OCI-LY3 (cell line): ENCODE measurements around the gene NAPB.
A peak's percentile ranks its signal among the peaks of the same experiment; 100 is the strongest.

Experiments used
- H2AFZ ChIP-seq: fragments of 200-600, 300-600 bp; shearing (Covaris generic); 2 replicates; pipeline ENCODE4 v1.6.0; 2014; ENCODE audit warnings: antibody characterized with exemption, low read depth, low read length
- H3K27ac ChIP-seq: fragments of 200-600, 300-600 bp; sonication (generic); 2 replicates; pipeline ENCODE4 v1.5.1; 2014; ENCODE audit warnings: mild to moderate bottlenecking, low read length, moderate library complexity, mixed read lengths
- H3K27me3 ChIP-seq: fragments of 200-600, 300-600 bp; sonication (generic); 2 replicates; pipeline ENCODE4 v1.6.1; 2014; ENCODE audit warnings: low read depth, low read length, mixed read lengths
- H3K36me3 ChIP-seq: fragments of 200-600, 300-600 bp; sonication (generic); replicated peaks from 2 replicates; pipeline ENCODE3; 2014; ENCODE audit warnings: low read depth, low read length, mixed read lengths
- H3K4me1 ChIP-seq: fragments of 300-600, 200-600 bp; sonication (generic); 2 replicates; pipeline ENCODE4 v1.6.1; 2014; ENCODE audit warnings: low read length, mixed read lengths
- H3K4me2 ChIP-seq: fragments of 200-600, 300-600 bp; sonication (generic); 2 replicates; pipeline ENCODE4 v1.6.1; 2014; ENCODE audit warnings: low read length, mixed read lengths
- H3K4me3 ChIP-seq: fragments of 300-600, 200-600 bp; sonication (generic); 2 replicates; pipeline ENCODE4 v1.5.1; 2014; ENCODE audit warnings: antibody characterized with exemption, mild to moderate bottlenecking, low read length, moderate library complexity
- H3K79me2 ChIP-seq: fragments of 300-600, 200-600 bp; shearing (Covaris generic); 2 replicates; pipeline ENCODE4 v1.6.1; 2014; ENCODE audit warnings: mild to moderate bottlenecking, low read length, mixed read lengths
- H3K9ac ChIP-seq: fragments of 300-600, 200-600 bp; shearing (Covaris generic); 2 replicates; pipeline ENCODE4 v1.6.0; 2014; ENCODE audit warnings: mild to moderate bottlenecking, low read length, moderate library complexity
- H3K9me3 ChIP-seq: fragments of 200-600, 300-600 bp; shearing (Covaris generic); 2 replicates; pipeline ENCODE4 v1.6.1; 2014; ENCODE audit warnings: low read length, mixed read lengths; ENCODE audit not compliant: insufficient read depth
- H4K20me1 ChIP-seq: fragments of 200-600, 300-600 bp; sonication (generic); 2 replicates; pipeline ENCODE4 v1.6.1; 2016; ENCODE audit warnings: low read length, mixed read lengths; ENCODE audit not compliant: insufficient read depth
- EZH2phosphoT487 ChIP-seq: fragments of 200-600 bp; shearing (Covaris generic); IDR thresholded peaks from 2 replicates; pipeline ENCODE4 v1.6.1; 2018; ENCODE audit warnings: antibody characterized with exemption, mixed run types, low read depth
- TF ChIP-seq, protein P1 (sequence below): fragments of 200-600, 300-600 bp; sonication (generic); IDR thresholded peaks from 2 replicates; pipeline ENCODE4 v1.5.1; 2014; ENCODE audit warnings: antibody characterized with exemption, low read length, low read depth

The NAPB gene

DNA sequence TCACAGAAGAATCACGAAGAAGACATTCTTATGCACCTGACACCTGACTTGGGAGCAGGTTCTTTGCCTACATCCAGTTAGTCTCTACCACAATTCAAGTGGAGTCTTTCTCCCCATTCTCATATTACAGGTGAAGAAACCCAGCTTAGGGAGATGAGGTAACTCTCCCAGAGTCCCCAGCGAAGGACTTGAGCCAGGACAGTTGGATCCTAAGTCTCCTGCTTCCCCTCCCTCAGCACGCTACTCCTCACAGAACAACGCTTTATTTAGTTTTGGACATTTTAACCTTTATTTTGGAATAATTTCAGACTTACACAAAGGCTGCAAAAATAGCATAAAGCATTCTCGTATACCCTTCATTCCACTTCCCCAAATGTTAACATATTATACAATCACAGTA lies 17.4 kb upstream of the NAPB start:
- no peaks in the 10 kb centered on the region for H3K9me3 ChIP-seq
- no peak overlapping the region for H3K27ac ChIP-seq
- no peak overlapping the region for H3K9ac ChIP-seq
- H2AFZ ChIP-seq: no peak overlapping the region
- H4K20me1 ChIP-seq: no peaks in the 10 kb centered on the region
- no peaks in the 10 kb centered on the region for H3K79me2 ChIP-seq
- no peak for TF ChIP-seq EZH2phosphoT487
- TF ChIP-seq, protein P1, sequence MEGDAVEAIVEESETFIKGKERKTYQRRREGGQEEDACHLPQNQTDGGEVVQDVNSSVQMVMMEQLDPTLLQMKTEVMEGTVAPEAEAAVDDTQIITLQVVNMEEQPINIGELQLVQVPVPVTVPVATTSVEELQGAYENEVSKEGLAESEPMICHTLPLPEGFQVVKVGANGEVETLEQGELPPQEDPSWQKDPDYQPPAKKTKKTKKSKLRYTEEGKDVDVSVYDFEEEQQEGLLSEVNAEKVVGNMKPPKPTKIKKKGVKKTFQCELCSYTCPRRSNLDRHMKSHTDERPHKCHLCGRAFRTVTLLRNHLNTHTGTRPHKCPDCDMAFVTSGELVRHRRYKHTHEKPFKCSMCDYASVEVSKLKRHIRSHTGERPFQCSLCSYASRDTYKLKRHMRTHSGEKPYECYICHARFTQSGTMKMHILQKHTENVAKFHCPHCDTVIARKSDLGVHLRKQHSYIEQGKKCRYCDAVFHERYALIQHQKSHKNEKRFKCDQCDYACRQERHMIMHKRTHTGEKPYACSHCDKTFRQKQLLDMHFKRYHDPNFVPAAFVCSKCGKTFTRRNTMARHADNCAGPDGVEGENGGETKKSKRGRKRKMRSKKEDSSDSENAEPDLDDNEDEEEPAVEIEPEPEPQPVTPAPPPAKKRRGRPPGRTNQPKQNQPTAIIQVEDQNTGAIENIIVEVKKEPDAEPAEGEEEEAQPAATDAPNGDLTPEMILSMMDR: no peak
- no peaks in the 10 kb centered on the region for H3K36me3 ChIP-seq
- H3K4me1 ChIP-seq: no peaks in the 10 kb centered on the region; the same call in 1 of the 2 replicates
- peaks cover 13% of the 10 kb centered on the region for H3K27me3 ChIP-seq
- no peak overlapping the region for H3K4me3 ChIP-seq
- no peak overlapping the region for H3K4me2 ChIP-seq

DNA sequence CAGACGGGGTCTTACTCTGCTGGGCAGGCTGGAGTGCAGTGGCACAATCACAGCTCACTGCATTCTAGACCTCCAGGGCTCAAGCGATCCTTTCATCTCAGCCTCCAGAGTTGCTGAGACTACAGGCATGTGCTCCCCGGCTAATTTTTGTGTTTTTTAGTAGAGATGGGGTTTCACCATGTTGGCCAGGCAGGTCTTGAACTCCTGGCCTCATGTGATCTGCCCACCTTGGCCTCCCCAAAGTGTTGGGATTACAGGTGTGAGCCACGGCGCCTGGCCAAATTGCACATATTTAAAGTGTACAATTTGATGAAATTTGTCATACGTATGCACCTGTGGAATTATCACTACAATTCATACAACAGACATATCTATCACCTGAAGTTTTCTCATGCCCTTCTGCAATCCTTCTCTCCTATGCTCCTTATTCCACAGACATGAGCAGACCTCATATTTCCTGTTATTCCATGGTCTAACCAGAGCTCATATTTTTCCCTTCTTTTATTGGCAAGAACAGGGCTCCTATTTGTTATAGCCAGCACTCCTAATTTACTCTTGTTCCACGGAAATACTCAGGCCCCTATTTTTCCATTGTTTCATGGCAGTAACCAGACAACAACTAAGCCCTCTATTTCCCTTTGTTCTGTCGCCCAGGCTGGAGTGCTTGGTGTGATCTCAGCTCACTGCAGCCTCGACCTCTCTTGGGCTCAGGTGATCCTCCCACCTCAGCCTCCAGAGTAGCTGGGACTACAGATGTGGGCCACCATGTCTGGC lies 16.0 kb upstream of the NAPB start:
- H3K4me3 ChIP-seq: no peak overlapping the region
- no peak overlapping the region for H3K4me2 ChIP-seq
- no peak overlapping the region for H2AFZ ChIP-seq

DNA sequence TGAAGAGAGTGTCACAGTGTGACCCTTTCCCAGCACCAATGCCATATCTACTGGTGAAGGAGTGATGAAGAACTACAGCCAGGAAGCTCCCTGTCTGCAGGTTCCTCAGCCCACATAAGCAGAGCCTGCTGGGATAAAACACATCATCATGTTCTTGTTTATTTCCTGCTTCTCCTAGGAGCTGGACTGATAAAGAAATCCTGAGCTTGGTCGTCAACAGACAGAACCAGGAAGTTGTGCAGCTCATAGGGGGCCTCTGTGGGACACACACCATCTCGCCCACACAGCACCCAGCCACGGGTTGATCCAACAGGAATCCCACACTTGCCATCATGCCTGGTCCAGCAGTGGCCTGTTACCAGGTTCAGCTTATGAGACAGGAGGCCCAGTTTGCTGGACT lies 15.4 kb upstream of the NAPB start:
- no peaks in the 10 kb centered on the region for H3K36me3 ChIP-seq
- H3K9ac ChIP-seq: no peak overlapping the region
- H4K20me1 ChIP-seq: no peaks in the 10 kb centered on the region
- peak overlapping the region; percentile 56; the same call in 1 of the 2 replicates for H2AFZ ChIP-seq
- no peak overlapping the region for H3K27ac ChIP-seq
- peaks cover 11% of the 10 kb centered on the region for H3K27me3 ChIP-seq
- H3K4me2 ChIP-seq: no peak overlapping the region
- no peak overlapping the region for H3K4me3 ChIP-seq
- no peaks in the 10 kb centered on the region for H3K79me2 ChIP-seq
- H3K9me3 ChIP-seq: no peaks in the 10 kb centered on the region
- H3K4me1 ChIP-seq: no peaks in the 10 kb centered on the region; the same call in 1 of the 2 replicates
- TF ChIP-seq EZH2phosphoT487: no peak
- TF ChIP-seq, protein P1: no peak

More for the DNA sequence above, 16.0 kb upstream of the NAPB start:
- Histone ChIP-seq H3K9me3 (no peaks in the 10 kb centered on the region), H3K27me3 (peaks cover 11% of the 10 kb centered on the region), H3K27ac (no peak overlapping the region), H3K79me2 (no peaks in the 10 kb centered on the region), H4K20me1 (no peaks in the 10 kb centered on the region), H3K4me1 (no peaks in the 10 kb centered on the region; the same call in 1 of the 2 replicates), H3K36me3 (no peaks in the 10 kb centered on the region), H3K9ac (no peak overlapping the region)
- TF ChIP-seq EZH2phosphoT487: no peak

DNA sequence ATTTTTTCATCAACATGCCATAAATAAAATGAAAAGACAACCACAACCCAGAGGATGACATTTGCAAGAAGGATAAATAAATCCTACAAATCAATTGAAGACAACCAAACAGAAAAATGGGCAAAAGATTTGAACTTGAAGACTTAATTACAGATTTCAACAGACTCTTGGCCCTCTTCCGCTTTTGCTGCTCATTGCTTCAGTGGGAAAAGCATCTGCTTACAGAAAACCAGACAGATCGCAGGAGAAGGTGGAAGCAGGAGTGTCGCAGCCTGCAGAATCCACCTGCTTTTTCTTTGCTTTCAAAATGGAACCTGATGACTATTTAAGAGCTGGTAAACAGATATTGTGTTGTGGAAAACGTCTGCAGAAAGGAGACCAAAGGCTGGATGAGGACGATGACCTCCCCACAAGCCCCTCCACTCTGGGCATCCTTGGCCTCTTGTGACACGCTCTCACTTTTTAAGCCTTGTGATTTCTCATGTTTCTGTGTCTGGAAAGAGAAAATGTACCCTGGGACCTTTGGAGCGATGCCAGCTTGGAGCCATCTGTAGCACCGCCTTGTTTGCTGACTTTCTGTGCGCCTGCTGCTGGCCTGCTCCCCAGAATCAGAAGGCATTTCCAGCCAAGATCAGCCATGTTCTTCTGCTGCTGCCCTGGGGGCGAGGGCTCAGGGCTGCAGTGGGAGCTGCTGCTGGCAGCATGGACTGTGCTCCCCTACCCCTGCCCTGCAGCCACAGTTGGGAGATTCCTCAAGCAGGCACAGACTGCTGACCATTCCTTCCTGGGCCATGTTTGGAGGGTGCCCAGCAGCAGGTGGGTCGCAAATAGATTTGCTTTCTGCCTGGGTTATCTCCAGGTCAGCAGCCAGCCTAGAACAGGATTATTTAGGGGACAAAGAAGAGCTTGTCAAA lies 14.6 kb upstream of the NAPB start:
- Histone ChIP-seq H3K27me3 (peaks cover 8% of the 10 kb centered on the region), H4K20me1 (no peaks in the 10 kb centered on the region), H2AFZ (no peak overlapping the region), H3K4me1 (no peaks in the 10 kb centered on the region), H3K27ac (no peak overlapping the region), H3K79me2 (no peaks in the 10 kb centered on the region), H3K36me3 (no peaks in the 10 kb centered on the region), H3K9ac (no peak overlapping the region), H3K4me2 (no peak overlapping the region), H3K4me3 (no peak overlapping the region), H3K9me3 (no peaks in the 10 kb centered on the region)
- TF ChIP-seq, protein P1: no peak
